Amniotic stem cell (primary cell): Measurements from ENCODE around the gene FGF21.
"Not testable (repeated sequence)": the region's sequence is repeated elsewhere in the genome, so short reads cannot be mapped to it uniquely, and the experiment has no call there.

ENCODE experiments used
- DNase-seq: peaks from one replicate; lab custom pipeline; 2025; lab: John Stamatoyannopoulos, UW

The FGF21 gene

DNA sequence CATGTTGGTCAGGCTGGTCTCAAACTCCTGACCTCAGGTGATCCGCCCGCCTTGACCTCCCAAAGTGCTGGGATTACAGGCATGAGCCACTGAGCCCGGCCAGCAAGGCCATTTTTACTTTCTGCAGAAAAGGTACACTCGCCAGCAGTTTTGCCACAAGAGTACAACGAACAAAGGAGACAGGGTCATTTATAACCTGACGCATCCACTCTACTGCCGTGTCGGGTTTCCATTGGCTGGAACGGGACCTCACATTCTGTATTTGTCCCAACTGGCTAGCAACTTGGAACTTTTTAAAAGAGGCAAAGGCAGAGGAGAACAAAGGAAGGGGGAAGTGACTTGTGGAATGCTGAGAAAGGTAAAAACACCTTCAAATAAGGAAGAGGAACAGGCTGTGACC, 32.0 kb downstream of the FGF21 start:
- DNase-seq, result not testable (repeated sequence)

DNA sequence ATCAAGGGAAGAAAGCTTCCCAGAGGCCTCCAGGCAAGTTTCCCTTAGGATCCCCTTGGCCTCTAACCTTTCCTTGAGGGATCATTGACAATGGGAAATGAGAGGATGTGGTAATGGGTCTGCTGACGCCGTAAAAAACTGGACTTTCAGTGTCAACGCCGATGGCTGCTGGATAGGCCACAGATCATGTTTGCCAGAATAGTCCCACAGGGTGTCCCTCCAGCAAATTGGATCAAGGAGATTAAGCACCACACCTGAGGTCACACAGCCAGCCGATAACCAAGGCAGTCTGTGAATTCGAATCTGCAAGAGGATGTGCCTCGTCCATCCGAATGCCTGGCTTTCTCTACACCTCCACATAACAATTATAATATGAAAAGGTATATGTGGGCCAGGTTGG, 37.9 kb downstream of the FGF21 start:
- no peak for DNase-seq

DNA sequence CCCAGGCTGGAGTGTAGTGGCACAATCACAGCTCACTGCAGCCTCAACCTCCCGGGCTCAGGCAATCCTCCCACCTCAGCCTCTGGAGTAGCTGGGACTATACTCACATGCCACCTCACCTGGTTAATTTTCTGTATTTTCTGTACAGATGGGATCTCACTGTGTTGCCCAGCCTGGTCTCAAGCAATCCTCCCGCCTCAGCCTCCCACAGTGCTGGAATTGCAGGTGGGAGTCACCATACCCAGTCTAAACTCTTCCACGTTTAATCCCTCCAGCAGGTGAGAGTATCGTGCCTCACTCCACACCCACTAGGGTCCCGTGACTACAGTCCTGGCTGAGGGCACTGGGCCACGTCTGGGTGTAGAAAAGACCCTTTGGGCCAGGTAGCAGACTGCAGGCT, 39.0 kb downstream of the FGF21 start:
- no peak for DNase-seq

DNA sequence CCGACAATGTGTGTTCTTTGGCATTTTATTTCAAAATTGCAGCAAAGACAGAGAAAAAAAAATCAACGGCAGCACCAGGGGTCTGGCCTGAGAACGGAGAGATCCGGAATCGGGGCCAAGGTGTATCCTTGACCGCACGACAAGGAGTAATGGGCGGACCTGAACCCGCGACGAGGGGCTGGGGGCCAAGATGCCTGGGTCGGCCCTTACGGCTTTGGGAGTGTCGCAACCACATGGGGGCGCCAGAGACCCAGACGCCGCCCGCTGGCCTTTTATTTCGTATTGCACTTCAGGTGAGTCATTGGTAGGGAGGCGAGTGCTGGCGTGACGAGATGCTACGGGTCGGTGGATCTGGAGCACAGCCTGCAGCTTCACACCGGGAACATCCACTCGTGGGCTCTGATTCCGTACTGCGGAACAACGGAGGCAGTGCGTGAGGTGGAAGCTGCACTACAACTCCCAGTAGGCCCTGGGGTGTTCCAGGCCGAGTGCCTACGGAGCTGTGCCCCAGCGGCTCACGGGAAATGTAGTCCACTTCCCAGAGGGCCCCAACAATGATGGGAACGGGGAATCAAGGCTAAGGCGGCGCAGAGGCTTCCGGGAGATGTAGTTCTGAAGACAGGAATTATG, 39.8 kb downstream of the FGF21 start:
- peak; percentile 83 for DNase-seq

DNA sequence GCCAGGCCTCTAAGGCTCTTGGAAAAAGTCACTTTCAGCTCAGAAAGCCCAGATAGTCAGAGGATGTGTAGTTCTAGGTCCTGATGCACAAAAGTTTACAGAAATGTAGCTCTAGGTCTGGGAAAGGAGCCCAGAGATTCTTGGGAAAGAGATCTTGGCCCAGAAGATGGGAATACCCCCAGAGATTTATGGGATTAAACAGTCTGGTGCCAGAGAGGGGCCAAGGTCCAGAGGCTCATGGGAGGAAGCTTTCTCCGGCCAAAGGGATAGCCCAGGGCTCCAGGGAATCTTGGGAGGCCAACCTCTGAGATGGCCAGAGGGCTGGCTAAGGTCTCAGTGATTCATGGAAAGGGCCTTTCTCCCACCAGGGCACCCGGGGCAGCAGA, 40.4 kb downstream of the FGF21 start:
- DNase-seq, result no peak

DNA sequence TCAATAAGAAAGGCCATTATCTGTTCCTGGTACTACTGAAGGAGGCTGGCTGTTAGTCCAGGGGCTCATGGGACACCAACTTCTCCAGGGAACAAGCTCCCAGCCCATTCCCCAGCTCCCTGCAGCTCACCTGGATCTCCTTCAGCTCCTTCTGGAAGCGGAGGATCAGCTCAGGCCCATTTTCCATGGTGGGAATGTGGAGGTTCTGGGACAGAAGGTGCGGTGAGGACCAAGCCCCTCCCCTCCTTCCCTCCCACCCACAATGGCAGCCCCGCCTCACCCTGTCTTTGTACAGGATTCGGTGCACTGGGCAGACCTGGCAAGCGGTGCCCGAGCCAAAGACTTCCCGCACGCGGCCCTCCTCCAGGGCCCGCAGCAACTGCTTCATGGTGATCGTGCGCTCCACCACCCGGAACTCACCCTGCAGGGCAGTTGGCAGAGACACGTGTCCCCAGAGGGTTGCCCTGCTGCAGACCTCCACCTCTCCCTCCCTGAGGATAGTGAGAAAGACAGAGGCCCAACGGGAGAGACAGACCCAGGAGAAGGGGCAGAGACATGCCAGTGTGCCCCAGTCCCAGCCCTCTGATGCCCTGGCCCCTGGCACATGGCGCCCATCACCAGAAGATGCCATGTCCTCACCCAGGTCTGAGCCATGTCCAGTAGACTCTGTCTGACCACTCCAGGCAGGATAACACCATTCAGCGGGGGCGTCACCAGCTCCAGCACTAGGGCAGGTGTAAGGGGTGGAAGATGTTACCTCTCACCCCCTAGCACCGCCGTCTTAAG, 41.2 kb downstream of the FGF21 start:
- DNase-seq, result no peak

DNA sequence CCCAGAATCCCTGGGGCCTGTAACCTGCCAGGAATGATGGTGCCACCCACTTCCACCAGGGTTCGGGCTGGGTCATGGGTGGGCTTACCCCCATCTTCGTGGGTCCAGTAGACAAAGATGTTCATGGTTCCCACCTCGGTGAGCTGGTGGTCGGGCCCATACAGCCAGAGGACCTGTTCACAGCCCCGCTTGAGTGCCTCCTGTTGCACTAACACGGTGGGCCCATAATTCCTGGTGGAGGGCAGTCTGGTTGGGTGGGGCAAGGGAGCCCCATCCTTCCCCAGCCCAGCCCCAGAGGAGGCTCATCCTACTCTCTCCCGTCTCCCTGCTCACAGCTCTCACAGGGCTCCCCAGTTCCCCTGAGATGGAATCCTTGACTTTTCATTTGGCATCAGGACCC, 41.8 kb downstream of the FGF21 start:
- no peak for DNase-seq

DNA sequence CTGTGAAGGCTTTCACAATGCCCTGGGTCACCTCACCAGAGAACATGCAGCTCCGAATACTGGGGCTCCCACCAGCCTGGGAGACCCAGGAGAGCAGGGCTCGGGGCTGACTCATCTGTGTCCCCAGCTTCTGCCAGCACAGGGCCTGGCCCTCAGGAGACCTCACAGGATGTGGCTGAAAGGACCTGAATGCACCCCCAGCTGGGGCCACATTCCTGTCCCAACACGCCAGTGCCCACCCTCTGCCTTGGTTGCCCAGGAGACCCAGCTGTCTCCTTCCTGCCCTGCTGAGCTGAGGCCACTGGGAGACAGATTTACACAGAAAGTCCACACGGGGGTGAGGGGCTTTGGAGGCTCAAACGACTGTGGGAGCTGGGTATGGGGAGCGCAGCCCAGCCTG, 43.6 kb downstream of the FGF21 start:
- DNase-seq, result no peak

DNA sequence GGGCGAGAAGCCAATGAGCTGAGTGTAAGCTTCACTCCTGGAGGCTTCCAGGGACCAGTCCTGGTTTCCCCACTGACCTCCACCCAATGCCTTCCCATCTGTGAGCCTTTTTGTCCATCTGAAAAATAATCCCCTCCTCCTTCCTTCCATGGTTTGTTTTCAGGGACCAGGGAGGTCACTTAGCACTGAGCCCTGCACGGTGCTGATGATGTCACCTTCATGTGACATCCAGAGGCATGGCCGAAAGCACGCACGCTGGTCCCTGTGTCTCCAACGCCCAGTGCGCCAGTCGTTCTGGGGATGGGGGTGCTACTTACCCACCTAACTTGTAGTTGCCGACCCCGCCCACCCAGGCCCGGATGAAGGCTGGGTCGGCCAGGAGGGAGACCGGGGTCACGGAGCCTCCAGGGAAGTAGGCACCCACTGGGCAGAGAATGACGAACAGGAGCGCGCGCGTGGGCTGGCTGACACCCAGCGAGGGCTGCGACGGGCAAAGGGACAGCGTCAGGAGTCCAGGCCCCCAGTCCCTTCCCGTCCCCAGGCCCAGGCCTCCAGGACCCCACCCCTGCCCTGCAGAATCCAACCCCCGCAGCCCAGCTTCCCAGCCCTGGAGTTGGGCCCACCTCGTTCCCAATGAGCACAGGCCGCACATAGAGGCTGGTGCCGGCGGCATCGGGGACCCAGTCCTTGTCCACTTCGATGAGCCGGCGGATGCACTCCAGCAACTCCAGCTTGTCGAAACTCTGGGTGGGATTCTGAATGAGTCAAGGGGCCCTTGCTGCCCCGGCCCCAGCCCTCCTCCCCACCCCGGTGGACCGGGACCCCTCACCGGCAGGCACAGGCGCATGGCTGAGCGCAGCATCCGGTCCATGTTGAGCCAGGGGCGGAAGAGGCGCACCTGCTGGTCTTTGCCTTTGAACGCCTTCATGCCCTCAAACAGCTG, 44.3 kb downstream of the FGF21 start:
- no peak for DNase-seq

DNA sequence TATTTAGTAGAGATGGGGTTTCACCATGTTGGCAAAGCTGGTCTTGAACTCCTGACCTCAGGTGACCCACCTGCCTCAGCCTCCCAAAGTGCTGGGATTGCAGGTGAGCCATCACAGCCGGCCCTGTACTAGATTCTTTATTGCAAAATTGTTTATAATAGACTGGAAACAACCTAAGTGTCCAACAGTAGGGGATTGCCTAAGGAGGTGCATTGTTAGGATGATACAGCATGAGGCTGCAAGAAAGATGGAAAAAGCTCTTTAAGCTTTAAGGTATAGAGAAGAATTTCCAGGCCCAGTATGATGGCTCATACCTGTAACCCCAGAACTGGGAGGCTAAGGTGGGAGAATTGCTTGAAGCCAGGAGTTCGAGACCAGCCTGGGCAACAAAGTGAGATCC, 47.3 kb downstream of the FGF21 start:
- no peak for DNase-seq

DNA sequence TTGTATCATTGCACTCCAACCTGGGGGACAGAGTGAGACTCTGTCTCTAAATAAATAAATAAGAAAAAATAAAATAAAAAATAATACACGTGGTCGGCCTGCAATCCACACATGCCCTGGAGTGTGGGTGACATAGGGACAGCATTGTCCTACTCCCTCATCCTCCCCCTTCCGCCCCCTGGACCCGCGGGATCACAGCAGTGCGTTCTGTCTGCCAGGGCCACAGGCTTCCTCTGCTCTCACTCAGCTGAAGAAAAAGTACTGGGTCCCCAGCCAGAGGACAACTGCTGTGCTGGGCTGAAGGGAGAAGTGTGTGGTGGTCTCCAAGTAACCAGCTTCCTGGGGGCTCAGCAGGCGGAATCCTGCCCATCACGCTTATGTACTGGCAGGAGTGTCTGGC, 49.2 kb downstream of the FGF21 start:
- DNase-seq, result no peak

DNA sequence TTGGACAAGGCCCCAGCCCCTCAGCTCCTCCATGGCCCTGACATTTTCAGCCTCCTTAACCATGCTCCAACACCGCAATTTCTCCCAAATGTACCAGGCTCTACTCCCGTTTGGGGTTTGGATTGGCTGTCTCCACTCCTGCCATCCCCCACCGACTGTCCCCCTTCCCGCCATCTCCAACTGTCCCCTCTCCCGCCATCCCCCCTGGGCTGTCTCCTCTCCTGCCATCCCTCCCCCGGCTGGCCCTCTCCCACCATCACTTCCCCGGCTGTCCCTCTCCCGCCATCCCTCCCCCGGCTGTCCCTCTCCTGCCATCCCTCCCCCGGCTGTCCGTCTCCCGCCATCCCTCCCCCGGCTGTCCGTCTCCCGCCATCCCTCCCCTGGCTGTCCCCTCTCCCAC, 50.1 kb downstream of the FGF21 start:
- DNase-seq, result no peak

DNA sequence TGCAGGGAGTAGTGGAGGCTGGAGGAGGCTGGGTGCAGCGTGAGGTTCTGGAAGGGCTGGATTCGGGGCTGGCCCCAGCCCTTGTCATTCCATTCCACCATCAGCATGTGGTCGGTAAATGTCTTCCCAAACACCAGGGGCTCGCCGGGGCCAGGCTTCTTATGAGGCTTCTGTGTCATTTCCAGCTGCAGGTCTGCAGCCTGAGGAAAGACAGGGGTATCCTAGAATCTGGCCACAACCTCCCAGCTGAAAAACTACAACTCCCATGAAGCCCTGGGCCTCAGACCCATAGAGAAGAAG, 51.1 kb downstream of the FGF21 start:
- DNase-seq, result no peak

DNA sequence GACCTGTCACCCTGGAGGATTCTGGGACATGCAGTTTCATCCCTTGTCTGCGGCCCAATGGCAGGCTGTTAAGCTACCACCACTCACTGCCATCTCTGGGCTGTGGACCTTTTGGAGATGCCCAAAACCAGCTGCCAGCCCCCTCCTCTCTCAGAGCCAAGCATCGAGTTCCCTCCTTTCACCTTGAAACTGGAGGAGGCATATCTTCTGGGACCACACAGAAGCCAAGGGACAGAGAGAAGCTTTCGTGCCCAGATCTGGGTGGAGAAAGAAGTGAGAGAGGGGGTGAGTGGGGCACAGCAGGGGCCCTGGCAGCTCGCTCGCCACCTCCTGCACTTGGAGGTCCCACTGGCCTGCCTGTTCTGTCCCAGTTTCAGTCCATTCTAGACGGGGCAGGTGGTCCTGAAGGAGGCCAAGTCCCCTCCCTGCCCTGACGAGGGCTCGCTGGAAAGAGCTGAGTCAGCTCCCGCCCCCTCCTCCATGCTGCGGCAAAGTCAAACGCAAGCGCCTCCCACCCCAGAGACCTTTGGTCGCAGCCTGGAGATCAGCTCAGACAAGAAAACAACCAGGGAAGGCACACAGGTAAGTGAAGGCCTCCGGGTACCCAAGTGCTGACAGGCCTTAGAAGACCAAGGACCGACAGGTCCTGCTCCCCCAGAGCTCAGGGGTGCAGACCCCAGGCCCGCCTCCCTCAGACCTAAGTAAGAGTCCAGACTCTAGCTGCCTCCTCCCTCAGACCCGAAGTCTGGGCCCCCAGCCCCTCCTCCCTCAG, 51.7 kb downstream of the FGF21 start:
- DNase-seq, result no peak

DNA sequence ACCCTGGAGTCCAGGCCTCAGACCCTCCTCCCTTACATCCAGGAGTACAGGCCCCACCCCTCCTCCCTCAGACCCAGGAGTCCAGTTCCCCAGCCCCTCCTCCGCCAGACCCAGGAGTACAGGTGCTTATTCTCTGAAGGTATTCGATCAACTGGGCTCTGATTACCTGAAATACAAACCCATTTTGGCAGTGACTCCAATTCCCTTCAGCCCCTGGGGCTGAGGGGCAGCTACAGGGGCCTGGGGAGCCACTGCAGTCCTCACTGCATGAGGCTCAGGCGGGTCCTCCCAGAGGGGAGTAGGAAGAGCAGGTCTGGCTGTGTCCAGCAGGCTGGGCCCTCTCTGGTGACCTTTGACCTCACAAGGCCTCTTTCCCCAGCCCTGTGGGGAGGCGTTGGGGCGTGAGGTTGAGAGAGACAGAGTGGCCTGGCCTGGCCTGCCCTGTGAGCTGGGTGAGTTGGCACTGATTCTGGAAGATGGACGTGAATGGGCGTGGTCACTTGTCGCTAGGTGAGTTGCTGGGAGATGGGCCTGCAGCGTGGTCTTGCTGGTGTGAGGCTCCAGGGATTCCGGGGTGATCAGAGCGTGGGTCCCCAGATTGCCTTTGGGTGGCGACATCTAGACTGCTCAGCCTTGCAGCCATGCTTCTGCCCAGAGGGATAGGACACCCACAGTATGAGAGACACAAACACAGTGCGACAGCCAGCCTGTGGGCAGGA, 52.4 kb downstream of the FGF21 start:
- no peak for DNase-seq
